ENCODE data around the gene ANKMY1.

ANKMY1 gene

DNA sequence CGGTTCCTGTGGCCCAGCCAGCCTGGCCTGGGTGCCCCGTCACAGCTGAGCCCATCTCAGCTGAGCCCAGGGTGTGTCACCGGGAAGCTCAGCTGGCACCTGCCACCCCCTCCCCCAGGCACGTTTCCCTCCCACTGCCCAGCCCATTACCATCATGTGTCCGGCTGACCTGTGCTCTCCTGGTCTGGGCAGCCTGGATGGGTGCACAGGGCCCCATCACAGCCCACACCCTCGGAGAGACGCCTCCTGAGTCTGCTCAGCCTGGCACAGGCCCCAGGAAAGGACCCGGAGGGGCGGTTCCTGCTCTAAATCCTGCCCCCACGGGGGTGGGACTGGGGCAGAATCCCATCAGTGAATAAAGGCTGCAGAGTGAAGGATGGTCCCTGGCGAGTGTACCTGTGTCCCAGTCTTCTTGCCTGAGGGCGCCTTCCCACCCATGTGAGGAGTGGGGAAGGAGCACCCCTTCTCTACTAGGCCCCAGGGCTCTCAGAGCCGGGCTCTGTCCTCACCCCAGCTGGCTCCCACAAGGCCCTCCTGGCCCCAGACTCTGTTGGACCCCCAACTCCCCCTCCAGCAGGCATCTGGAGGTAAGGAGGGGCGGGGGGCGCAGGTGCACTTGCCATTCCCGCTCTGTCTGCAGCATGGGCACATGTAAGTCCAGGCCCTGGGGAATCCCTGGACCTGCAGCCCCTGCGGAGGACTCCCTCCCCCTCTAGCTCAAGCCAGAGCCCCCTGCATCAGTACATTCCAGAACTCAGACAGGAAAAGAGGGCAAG, 101.2 kb downstream of the ANKMY1 start:
- no peak for DNase-seq

DNA sequence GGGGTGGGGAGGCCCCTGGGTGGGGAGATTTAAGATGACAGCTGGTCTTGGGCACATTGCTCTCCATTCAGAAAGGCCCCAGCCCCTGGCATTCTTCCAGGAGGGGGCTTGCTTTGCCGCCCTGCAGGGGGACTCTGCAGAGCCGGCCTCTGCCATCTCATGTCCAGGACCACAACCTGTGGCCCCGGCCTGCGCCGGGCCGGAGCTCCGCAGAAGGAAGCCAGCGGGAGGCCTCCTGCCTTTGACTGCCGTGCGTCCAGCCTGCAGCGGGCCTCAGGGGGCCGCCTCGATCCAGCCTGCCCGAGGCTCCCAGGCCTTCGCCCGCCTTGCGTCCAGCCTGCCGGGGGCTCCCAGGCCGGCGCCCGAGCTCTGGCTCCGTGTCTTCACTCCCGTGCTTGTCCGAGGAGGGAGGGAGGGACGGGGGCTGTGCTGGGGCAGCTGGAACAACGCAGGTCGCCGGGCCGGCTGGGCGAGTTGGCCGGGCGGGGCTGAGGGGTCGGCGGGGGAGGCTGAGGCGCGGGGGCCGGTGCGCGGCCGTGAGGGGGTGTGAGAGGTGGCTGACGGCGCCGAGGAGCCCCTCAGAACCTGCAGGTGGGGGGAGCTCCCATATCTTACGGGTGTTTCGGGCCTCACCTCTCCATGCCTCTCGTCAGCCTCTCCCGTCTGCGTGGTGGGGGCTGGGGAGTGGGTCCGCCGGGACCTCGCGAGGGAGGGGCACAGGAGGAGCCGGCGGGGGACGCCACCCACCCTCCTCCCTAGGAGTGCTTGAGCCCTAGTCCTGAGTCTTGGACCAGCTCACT, 101.9 kb downstream of the ANKMY1 start:
- DNase-seq = no peak

GRCh38 chr2:240455272-240455646, 102.5 kb downstream of the ANKMY1 start:
- no peak for DNase-seq

DNA sequence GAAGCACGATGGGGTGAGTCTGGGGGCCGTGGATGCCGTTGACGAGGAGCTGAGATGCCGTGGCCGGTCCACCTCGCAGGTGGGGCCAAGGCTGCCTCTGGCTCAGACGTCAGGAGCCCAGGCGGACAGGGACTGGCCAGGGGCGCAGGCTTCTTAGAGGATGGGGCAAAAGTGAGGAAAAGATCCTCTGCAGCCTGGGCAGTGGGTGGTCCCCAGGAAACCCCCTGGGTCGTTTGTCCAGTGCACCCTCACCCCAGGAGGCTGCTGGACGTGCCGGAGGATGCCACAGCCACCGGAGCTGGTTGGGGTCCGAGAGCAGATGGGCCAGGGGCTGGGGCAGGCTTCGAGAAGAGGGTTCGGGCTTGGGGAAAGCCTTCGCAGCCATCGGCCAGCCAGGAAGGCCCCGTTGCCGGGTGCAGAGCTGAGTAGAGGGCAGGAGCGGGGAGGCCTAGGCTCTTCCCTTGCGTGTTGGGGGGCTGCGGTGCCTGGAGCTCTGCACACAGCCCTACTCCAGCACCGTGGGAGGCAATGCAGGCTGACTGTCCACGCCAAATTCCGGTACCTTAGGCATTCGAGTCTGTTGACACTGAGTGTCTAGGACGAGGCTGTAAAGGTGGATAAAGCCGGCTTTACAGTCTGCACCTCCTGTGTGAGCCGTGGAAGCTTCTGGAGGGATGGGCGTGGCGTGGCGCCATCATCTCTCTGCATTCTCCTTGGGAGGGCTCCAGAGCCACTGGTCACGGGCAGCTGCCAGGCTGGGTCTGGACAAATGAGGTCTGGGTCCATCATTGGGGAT, 103.5 kb downstream of the ANKMY1 start:
- DNase-seq = no peak

- DNase-seq = no peak
Measured at GRCh38 chr2:240453461-240454105, 104.2 kb downstream of the ANKMY1 start.

GRCh38 chr2:240452462-240453256, 105.1 kb downstream of the ANKMY1 start:
- DNase-seq = no peak

DNA sequence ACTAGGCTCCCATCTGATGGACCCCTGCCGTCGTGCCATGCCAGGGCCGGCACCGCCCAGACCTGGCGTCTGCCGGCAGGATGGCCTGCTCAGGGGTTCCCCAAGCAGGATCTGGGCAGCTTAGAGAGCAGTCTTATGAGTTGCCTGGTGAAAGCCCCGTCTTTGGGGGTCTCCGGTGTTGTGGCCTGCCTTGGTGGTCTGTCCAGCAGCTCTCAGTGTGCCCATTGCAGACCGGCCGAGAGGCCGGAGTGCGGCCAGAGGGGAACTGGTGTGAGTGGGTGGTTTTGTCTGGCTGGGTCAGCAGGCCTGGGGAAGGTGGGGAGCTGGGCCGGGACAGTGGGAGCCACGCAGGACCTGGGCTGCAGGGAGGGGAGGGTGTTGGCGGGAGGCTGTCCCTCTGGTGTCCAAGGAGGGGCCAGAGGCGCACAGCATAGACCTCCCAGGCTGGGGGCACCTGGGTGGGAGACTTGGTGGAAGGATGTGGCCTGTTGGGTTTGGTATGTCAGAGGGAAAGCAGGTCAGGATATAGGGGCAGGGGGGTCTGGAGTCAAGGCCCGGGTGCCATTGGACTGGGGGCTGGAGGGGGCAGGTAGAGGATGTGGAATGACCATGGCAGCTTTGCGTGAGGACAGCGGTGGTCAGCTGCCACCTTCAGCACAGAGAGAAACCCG, 105.9 kb downstream of the ANKMY1 start:
- DNase-seq = no peak

- DNase-seq = no peak
Measured at GRCh38 chr2:240451108-240451611, 106.6 kb downstream of the ANKMY1 start.

DNA sequence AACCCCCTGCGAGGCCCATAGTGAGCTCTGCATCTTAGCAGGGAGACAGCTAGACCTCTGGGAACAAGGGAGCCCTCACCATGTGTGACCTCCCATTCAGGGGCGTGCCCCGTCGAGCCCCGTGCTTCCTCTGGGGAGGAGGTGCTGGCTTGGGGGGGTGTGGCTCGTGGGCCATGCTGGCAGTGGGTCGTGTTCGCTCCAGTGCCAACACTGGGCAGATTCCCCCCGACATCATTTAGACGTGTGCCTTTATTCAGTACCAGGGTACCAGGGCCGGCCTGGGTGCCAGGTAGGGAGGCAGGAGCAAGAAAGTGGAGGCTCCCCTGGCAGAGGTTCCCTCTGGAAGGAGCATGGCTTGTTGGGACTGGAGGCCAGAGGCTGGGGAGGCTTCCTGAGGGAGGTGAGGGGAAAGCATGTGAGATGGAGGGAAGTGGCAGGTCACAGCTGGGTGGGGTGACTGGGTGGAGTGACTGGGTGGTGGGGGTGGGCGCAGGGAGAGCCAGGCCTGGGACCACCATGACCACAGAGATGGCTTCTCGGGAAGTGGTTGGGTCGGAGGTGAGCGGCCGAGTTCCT, 107.2 kb downstream of the ANKMY1 start:
- no peak for DNase-seq

DNA sequence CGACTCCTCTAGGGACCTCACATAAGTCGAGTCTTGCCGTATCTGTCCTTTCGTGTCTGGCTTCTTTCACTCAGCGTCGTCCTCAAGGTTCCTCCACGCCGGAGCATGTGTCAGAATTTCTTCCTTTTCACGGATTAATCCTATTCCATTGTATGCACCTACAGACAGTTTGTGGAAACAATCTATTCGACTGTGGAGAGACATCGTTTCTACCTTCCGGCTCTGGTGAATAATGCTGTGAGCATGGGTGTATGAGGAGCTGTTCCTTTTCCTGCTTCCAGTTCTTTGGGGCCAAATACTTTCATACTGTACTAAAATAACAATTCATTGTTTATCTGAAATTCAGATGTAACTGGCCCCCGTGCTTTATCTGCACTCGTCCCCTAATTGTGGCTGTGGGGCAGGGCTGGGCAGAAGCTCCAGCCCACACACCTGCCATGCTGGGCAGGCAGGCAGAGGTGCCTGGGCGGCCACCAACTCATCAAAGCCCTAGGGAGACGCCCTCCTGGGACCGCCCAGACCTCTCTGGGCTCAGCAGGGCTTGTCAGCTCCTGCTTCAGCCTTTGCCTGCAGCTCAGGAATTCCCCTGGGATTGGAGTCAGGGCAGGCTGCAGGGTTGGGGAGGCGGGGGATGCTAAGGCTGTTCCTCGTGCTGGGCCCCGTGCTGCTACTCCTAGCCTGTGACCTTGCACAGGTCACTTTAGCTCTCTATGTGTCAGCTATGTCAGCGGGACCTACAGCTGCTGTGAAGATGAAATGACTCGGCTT, 107.8 kb downstream of the ANKMY1 start:
- DNase-seq = no peak

GRCh38 chr2:240448387-240449274, 109.2 kb downstream of the ANKMY1 start:
- DNase-seq = no peak

- DNase-seq = no peak
Measured at GRCh38 chr2:240447934-240448333, 109.9 kb downstream of the ANKMY1 start.

- DNase-seq = no peak
Measured at GRCh38 chr2:240447331-240447730, 110.5 kb downstream of the ANKMY1 start.

DNA sequence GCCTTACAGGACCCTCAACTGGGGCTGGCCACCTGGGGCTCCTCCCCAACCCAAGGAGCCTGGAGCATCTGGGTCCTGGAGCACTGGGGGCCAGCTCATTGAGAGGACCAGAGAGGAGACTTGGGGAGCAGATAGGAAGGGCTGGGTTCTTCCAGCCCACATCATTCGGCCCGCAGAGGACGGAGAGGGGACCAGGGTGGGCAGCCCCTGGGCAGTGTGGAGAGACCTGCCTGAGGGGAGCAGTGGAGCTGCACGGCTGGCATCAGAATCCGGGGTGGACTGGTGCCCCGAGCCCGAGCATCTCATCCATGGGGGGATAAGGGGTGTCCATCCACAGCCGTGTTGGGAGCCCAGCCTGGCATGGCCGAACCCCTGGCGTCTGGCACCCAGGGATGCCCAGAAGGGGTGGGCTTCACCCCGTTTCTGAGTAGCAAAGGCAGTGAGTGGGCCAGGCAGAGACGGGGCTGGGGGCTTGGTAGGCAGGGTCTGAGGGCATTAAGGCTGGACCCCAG, 111.1 kb downstream of the ANKMY1 start:
- no peak for DNase-seq

DNA sequence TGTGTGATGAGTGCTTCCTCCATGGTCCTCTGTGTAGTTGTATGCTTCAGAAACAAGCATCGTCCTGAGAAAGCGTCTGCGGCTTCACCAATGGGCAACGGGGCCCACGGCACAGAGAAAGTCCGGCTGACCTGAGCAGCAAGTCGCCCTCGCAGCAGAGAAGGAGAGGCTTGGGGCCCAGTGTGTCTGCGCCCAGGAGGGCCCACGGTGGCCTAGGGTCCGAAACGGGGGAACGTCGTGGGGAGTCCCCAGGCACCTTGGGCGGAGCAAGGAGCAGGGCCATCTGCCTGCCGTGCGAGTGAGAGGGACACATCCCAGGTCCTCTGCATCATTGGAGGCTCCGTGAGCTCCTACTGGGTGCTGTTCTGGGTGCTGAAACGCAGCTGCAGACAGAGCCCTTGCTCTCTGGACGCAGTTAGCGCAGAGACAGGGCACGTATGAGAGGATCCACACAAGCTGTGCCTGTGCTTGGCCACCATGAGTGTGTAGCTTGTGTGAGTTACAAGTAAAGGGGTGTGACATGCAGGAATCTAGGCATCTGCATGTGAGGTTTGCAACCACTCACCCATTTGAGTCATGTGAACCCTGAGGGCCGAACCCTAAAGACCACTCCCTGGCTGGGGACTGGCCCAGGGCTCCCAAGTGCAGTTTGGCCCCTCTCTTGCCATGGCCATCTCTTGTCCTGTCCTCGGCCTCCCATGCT, 111.7 kb downstream of the ANKMY1 start:
- no peak for DNase-seq

- no peak for DNase-seq
Measured at GRCh38 chr2:240444464-240444863, 113.3 kb downstream of the ANKMY1 start.

- DNase-seq = no peak
Measured at GRCh38 chr2:240443891-240444301, 113.9 kb downstream of the ANKMY1 start.

Data from GOT3 (cell line).